MCF 10A (cell line): ENCODE data around the gene NAB1. TPM values are rescaled to one million over a fixed set of nuclear protein-coding genes. Genes with fewer than 3 reads are reported as not detected.

Experiments used
- BruUV-seq: library from RNA; stranded (reverse); fragments of 400-500 nt; replicated peaks from 2 replicates; lab custom pipeline; 2021; lab: Mats Ljungman, UMichigan
- CTCF ChIA-PET: fragments of 300-600 bp; sonication (Branson Sonifier 250); formaldehyde crosslinking; extraction: SDS; loops from one replicate; lab custom pipeline; 2021; ENCODE audit warnings: antibody characterized with exemption, inconsistent platforms; lab: Yijun Ruan, JAX
- POLR2A ChIA-PET: fragments of 300-600, 350-650 bp; sonication (Branson Sonifier 250); formaldehyde crosslinking; extraction: SDS; loops from one replicate; lab custom pipeline; 2020; ENCODE audit warnings: antibody characterized with exemption, inconsistent platforms; lab: Yijun Ruan, JAX
- DNase-seq: peaks from one replicate; pipeline ENCODE4 v3.0.0-alpha.2; 2018; ENCODE audit not compliant: unreplicated experiment
- H3K27ac Mint-ChIP-seq: one replicate; pipeline ENCODE4 v1.8.0; 2022; ENCODE audit warnings: mild to moderate bottlenecking, low read depth, mixed read lengths; ENCODE audit not compliant: unreplicated experiment
- H3K27me3 Mint-ChIP-seq: one replicate; pipeline ENCODE4 v1.8.0; 2022; ENCODE audit warnings: mixed read lengths; ENCODE audit not compliant: insufficient read depth, unreplicated experiment
- H3K36me3 Mint-ChIP-seq: one replicate; pipeline ENCODE4 v1.8.0; 2022; ENCODE audit warnings: mild to moderate bottlenecking, moderate library complexity, mixed read lengths; ENCODE audit not compliant: insufficient read depth, unreplicated experiment
- H3K4me1 Mint-ChIP-seq: one replicate; pipeline ENCODE4 v1.8.0; 2022; ENCODE audit warnings: mixed read lengths; ENCODE audit not compliant: insufficient read depth, unreplicated experiment
- H3K4me3 Mint-ChIP-seq: one replicate; pipeline ENCODE4 v1.8.0; 2022; ENCODE audit warnings: mild to moderate bottlenecking, moderate library complexity, mixed read lengths; ENCODE audit not compliant: unreplicated experiment
- H3K9me3 Mint-ChIP-seq: one replicate; pipeline ENCODE4 v1.8.0; 2022; ENCODE audit warnings: mixed read lengths; ENCODE audit not compliant: unreplicated experiment
- intact Hi-C: fragments of 100-400 bp; cut with micrococcal nuclease; formaldehyde crosslinking; loops from 2 replicates; pipeline ENCODE4 v1.14.1; 2022
- total RNA-seq: library from RNA; stranded (reverse); gene quantifications from 2 replicates; pipeline ENCODE4 v1.2.3, GENCODE V29; 2022
- TF ChIP-seq, protein P1 (sequence below): fragments of 200-600 bp; IDR thresholded peaks from one replicate; pipeline ENCODE4 v1.8.0; 2022; ENCODE audit warnings: antibody characterized with exemption, mild to moderate bottlenecking; ENCODE audit not compliant: unreplicated experiment

NAB1 gene
- total RNA-seq, 1 experiment from 2014 or later: 48.5 TPM

GRCh38 chr2:190697421-190697820 lies 48.5 kb downstream of the NAB1 start:
- Mint-ChIP-seq H3K36me3 (peaks cover 30% of the 10 kb centered on the region), H3K4me3 (no peak overlapping the region), H3K9me3 (no peaks in the 10 kb centered on the region), H3K4me1 (no peaks in the 10 kb centered on the region), H3K27me3 (no peaks in the 10 kb centered on the region), H3K27ac (no peak overlapping the region)
- ChIA-PET POLR2A (interaction anchor here (0.6 to 1.4 kb wide), 5 partner anchors 10 to 1448 kb away, joined by 3 to 4 read pairs (median 4); no protein-coding TSS in a partner anchor), CTCF (interaction anchor here (0.6 to 0.9 kb wide), 3 partner anchors 12 to 542 kb away, joined by 3 read pairs; no protein-coding TSS in a partner anchor)
- intact Hi-C loops: no loop called here
- no peak for DNase-seq
- TF ChIP-seq, protein P1, sequence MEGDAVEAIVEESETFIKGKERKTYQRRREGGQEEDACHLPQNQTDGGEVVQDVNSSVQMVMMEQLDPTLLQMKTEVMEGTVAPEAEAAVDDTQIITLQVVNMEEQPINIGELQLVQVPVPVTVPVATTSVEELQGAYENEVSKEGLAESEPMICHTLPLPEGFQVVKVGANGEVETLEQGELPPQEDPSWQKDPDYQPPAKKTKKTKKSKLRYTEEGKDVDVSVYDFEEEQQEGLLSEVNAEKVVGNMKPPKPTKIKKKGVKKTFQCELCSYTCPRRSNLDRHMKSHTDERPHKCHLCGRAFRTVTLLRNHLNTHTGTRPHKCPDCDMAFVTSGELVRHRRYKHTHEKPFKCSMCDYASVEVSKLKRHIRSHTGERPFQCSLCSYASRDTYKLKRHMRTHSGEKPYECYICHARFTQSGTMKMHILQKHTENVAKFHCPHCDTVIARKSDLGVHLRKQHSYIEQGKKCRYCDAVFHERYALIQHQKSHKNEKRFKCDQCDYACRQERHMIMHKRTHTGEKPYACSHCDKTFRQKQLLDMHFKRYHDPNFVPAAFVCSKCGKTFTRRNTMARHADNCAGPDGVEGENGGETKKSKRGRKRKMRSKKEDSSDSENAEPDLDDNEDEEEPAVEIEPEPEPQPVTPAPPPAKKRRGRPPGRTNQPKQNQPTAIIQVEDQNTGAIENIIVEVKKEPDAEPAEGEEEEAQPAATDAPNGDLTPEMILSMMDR: no peak
- BruUV-seq: no TSS peak

DNA sequence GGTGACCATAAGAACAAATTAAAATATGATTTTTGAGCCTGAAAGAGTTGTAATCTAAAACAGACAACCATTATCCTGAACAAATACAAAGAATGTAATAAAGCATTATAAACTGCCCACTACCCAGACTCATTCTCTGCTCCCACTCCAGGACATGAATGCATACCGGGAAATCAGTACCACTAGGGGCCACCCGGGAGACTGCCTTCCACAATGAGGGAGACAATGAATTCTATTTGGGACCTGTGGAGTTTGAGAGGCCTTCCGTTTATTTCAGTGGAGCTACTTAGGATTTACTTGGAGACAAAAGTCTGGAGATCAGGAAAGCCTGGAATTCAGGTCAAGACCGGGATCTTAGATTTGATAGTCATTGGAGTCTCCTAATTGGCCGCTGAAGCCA lies 50.0 kb downstream of the NAB1 start:
- BruUV-seq: no TSS peak
- H3K4me3 Mint-ChIP-seq: no peak overlapping the region
- intact Hi-C loops: no loop called here
- no peaks in the 10 kb centered on the region for H3K27me3 Mint-ChIP-seq
- ChIA-PET CTCF (interaction anchor here (1.7 kb wide), 1 partner anchor 9 kb away, joined by 3 read pairs; no protein-coding TSS in a partner anchor), POLR2A (no interaction called here)
- no peaks in the 10 kb centered on the region for H3K9me3 Mint-ChIP-seq
- no peaks in the 10 kb centered on the region for H3K4me1 Mint-ChIP-seq
- TF ChIP-seq, protein P1: no peak
- no peak for DNase-seq
- H3K27ac Mint-ChIP-seq: no peak overlapping the region
- peaks cover 25% of the 10 kb centered on the region for H3K36me3 Mint-ChIP-seq

DNA sequence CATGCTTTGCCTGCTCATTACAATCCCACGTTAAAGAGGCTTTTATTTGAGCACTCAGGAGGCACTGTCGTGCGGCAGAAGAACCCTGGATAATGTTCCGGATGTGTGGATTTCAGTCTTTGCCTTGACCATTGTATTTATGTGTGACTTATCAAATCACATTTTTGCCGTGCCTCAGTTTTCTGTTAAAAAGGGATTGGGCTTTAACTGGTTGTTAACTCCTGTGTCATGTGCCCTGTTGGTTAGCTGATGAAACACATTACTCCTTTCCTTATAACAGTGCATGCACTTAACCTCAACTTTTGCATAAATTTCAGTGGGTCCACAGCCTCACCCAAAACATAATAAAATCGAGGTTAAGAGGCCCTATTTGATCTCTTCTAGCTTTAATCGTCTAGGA lies 52.7 kb downstream of the NAB1 start:
- POLR2A ChIA-PET: interaction anchor here (1.1 to 2.5 kb wide), 3 partner anchors 10 to 31 kb away, joined by 3 to 10 read pairs (median 3); no protein-coding TSS in a partner anchor
- Mint-ChIP-seq H3K27ac (no peak overlapping the region), H3K4me1 (no peaks in the 10 kb centered on the region), H3K9me3 (no peaks in the 10 kb centered on the region), H3K4me3 (no peak overlapping the region), H3K27me3 (no peaks in the 10 kb centered on the region), H3K36me3 (peaks cover 5% of the 10 kb centered on the region)
- no TSS peak for BruUV-seq
- no peak for DNase-seq
- intact Hi-C loops: no loop called here
- CTCF ChIA-PET: interaction anchor here (1.6 kb wide), 2 partner anchors 15 to 79 kb away, joined by 5 to 8 read pairs; no protein-coding TSS in a partner anchor
- TF ChIP-seq, protein P1: no peak

DNA sequence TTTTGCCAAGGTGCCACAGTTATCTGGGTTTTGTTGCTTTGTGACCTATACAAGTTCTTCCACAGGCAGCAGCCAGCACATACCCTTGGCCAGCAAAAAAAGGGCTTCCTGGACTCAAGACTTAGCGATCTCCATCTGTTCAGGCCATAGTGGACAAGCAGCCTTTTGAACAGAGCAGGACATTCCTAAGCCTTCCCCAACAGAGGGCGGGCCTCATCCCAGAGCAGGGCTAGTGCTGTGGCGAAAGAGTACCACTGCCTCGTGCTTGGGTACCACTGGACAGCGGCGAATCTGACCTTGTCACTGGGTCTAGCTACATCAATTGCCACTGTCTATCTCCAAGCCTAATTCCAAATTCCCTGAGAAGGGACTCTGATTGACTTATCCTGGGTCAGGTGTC lies 56.4 kb downstream of the NAB1 start:
- POLR2A ChIA-PET: no interaction called here

More for the DNA sequence above, 56.4 kb downstream of the NAB1 start:
- CTCF ChIA-PET: no interaction called here
- TF ChIP-seq, protein P1: no peak
- intact Hi-C loops: no loop called here
- Mint-ChIP-seq H3K9me3 (peaks cover 7% of the 10 kb centered on the region), H3K4me1 (no peaks in the 10 kb centered on the region), H3K27me3 (no peaks in the 10 kb centered on the region), H3K36me3 (peaks cover 6% of the 10 kb centered on the region), H3K4me3 (no peak overlapping the region), H3K27ac (no peak overlapping the region)
- no TSS peak for BruUV-seq
- no peak for DNase-seq
